OCI-LY7 (cell line): ENCODE results near the gene FBP1. TPM values are rescaled to one million over a fixed set of nuclear protein-coding genes. Genes with fewer than 3 reads are reported as not detected.

Source experiments
- BruUV-seq: library from RNA; stranded (reverse); fragments of 400-500 nt; replicated peaks from 2 replicates; lab custom pipeline; 2021; lab: Mats Ljungman, UMichigan
- CTCF ChIA-PET: fragments of 300-600 bp; sonication (Branson Sonifier 250); formaldehyde crosslinking; loops from one replicate; lab custom pipeline; 2022; ENCODE audit warnings: antibody characterized with exemption; ENCODE audit not compliant: unreplicated experiment; lab: Charles Lee
- POLR2A ChIA-PET: fragments of 300-600 bp; sonication (Branson Sonifier 250); formaldehyde crosslinking; loops from one replicate; lab custom pipeline; 2022; ENCODE audit warnings: antibody characterized with exemption; lab: Charles Lee
- DNase-seq: peaks from one replicate; pipeline ENCODE4 v3.0.0-alpha.2; 2015; ENCODE audit warnings: low spot score
- H2AFZ ChIP-seq: fragments of 200-600 bp; sonication (generic), shearing (Covaris generic); 2 replicates; pipeline ENCODE4 v1.6.1; 2014; ENCODE audit warnings: mild to moderate bottlenecking, antibody characterized with exemption, low read length, moderate library complexity
- H3K27ac ChIP-seq: fragments of 200-600 bp; sonication (generic); 2 replicates; pipeline ENCODE4 v1.5.1; 2014; ENCODE audit warnings: mixed run types, low read depth, mild to moderate bottlenecking, moderate library complexity, low read length, inconsistent platforms; ENCODE audit not compliant: poor library complexity, severe bottlenecking
- H3K36me3 ChIP-seq: fragments of 200-600 bp; sonication (generic); 2 replicates; pipeline ENCODE4 v1.6.1; 2014; ENCODE audit warnings: mild to moderate bottlenecking, antibody characterized with exemption, low read length, moderate library complexity, mixed read lengths; ENCODE audit not compliant: insufficient read depth
- H3K4me1 ChIP-seq: fragments of 200-600 bp; sonication (generic); 2 replicates; pipeline ENCODE4 v1.5.1; 2014; ENCODE audit warnings: mild to moderate bottlenecking, low read length; ENCODE audit not compliant: insufficient read depth, poor library complexity, severe bottlenecking
- H3K4me2 ChIP-seq: fragments of 200-600 bp; sonication (generic); 2 replicates; pipeline ENCODE4 v1.6.1; 2014; ENCODE audit warnings: mild to moderate bottlenecking, low read length
- H3K4me3 ChIP-seq: fragments of 200-600 bp; sonication (generic); 2 replicates; pipeline ENCODE4 v1.5.1; 2014; ENCODE audit warnings: mild to moderate bottlenecking, low read depth, low read length; ENCODE audit not compliant: poor library complexity, severe bottlenecking
- H3K79me2 ChIP-seq: fragments of 200-600 bp; sonication (generic); 2 replicates; pipeline ENCODE4 v1.6.1; 2016; ENCODE audit warnings: low read depth, mild to moderate bottlenecking, low read length, moderate library complexity, mixed read lengths; ENCODE audit not compliant: insufficient read depth
- H3K9me2 ChIP-seq: fragments of 200-600 bp; sonication (generic); 2 replicates; pipeline ENCODE4 v1.6.1; 2016; ENCODE audit warnings: mild to moderate bottlenecking, low read length, mixed read lengths; ENCODE audit not compliant: insufficient read depth
- H3K9me3 ChIP-seq: fragments of 200-600 bp; sonication (generic); 2 replicates; pipeline ENCODE4 v1.6.1; 2014; ENCODE audit warnings: mild to moderate bottlenecking, mixed run types, low read length, mixed read lengths
- H4K20me1 ChIP-seq: fragments of 200-600 bp; sonication (generic); 2 replicates; pipeline ENCODE4 v1.6.1; 2014; ENCODE audit warnings: mild to moderate bottlenecking, antibody characterized with exemption, low read length, moderate library complexity, mixed read lengths; ENCODE audit not compliant: insufficient read depth
- CTCF ChIP-seq: fragments of 200-600 bp; sonication (generic); conservative IDR thresholded peaks from 2 replicates; pipeline ENCODE4 v1.5.1; 2014; ENCODE audit warnings: mild to moderate bottlenecking, antibody characterized with exemption, low read length, moderate library complexity, mixed read lengths
- EZH2phosphoT487 ChIP-seq: fragments of 200-600 bp; sonication (generic); IDR thresholded peaks from 2 replicates; pipeline ENCODE4 v1.6.1; 2018; ENCODE audit warnings: low read depth, borderline replicate concordance, mild to moderate bottlenecking, mixed run types, antibody characterized with exemption, low read length, moderate library complexity, mixed read lengths
- intact Hi-C: fragments of 100-400 bp; cut with micrococcal nuclease; formaldehyde crosslinking; loops from one replicate; pipeline ENCODE4 v1.10.0; 2022; ENCODE audit not compliant: unreplicated experiment
- total RNA-seq, 2 experiments: library from RNA; depleted of rRNA in 1 of 2; stranded (reverse); fragments of >200 nt in 1 of 2; shearing (Covaris generic) in 1 of 2; gene quantifications; 2 replicates each; pipeline ENCODE4 v1.2.3, GENCODE V29; 2014 to 2022

Gene FBP1
- total RNA-seq, 2 experiments from 2014 or later, result 63.9 to 79.1 TPM

GRCh38 chr9:94676446-94677131 is 37.3 kb upstream of the FBP1 start:
- no peaks in the 10 kb centered on the region for H3K4me1 ChIP-seq
- no peaks in the 10 kb centered on the region for H3K79me2 ChIP-seq
- CTCF ChIA-PET, result no interaction called here
- DNase-seq, result no peak
- no peaks in the 10 kb centered on the region for H3K9me2 ChIP-seq
- no peak overlapping the region for H2AFZ ChIP-seq
- TF ChIP-seq CTCF (no peak), EZH2phosphoT487 (no peak)
- no TSS peak for BruUV-seq
- no peak overlapping the region for H3K4me2 ChIP-seq
- no peak overlapping the region for H3K27ac ChIP-seq
- no peak overlapping the region for H3K4me3 ChIP-seq
- POLR2A ChIA-PET, result interaction anchor here (1.5 kb wide), 1 partner anchor 20 kb away, joined by 4 read pairs; no protein-coding TSS in a partner anchor
- no peaks in the 10 kb centered on the region for H3K36me3 ChIP-seq
- no peaks in the 10 kb centered on the region for H3K9me3 ChIP-seq
- intact Hi-C loops, result no loop called here
- H4K20me1 ChIP-seq, result no peaks in the 10 kb centered on the region

- CTCF ChIA-PET, result no interaction called here
Observed at GRCh38 chr9:94675008-94675881, 35.9 kb upstream of the FBP1 start.

More at GRCh38 chr9:94675008-94675881, 35.9 kb upstream of the FBP1 start:
- H3K27ac ChIP-seq, result no peak overlapping the region
- H3K79me2 ChIP-seq, result no peaks in the 10 kb centered on the region
- no TSS peak for BruUV-seq
- intact Hi-C loops, result no loop called here
- no peaks in the 10 kb centered on the region for H3K9me2 ChIP-seq
- no peak overlapping the region for H2AFZ ChIP-seq
- H3K4me1 ChIP-seq, result no peaks in the 10 kb centered on the region
- POLR2A ChIA-PET, result no interaction called here
- TF ChIP-seq CTCF (no peak), EZH2phosphoT487 (no peak)
- DNase-seq, result no peak
- H3K4me3 ChIP-seq, result no peak overlapping the region
- no peak overlapping the region for H3K4me2 ChIP-seq
- H3K9me3 ChIP-seq, result no peaks in the 10 kb centered on the region
- no peaks in the 10 kb centered on the region for H3K36me3 ChIP-seq
- H4K20me1 ChIP-seq, result no peaks in the 10 kb centered on the region
